Hepatocyte (in vitro differentiated cells): ENCODE results near the gene HRH3. TPM values are rescaled to one million over a fixed set of nuclear protein-coding genes. Genes with fewer than 3 reads are reported as not detected.

Experiments used
- DNase-seq: peaks from one replicate; pipeline ENCODE4 v3.0.0-alpha.2; 2016; ENCODE audit warnings: low spot score
- H2AFZ ChIP-seq: fragments of 200-600 bp; sonication (generic); 2 replicates; pipeline ENCODE4 v1.6.0; 2016; ENCODE audit warnings: antibody characterized with exemption, mild to moderate bottlenecking
- H3K27ac ChIP-seq: fragments of 200-600 bp; sonication (generic); 2 replicates; pipeline ENCODE4 v1.5.1; 2016; ENCODE audit warnings: mild to moderate bottlenecking
- H3K27me3 ChIP-seq: fragments of 200-600 bp; sonication (generic); 2 replicates; pipeline ENCODE4 v1.6.1; 2016
- H3K36me3 ChIP-seq: fragments of 200-600 bp; sonication (generic); replicated peaks from 2 replicates; pipeline ENCODE4 v1.5.1; 2016; ENCODE audit warnings: low read depth; ENCODE audit not compliant: insufficient read depth
- H3K4me1 ChIP-seq: fragments of 200-600 bp; sonication (generic); 2 replicates; pipeline ENCODE4 v1.5.1; 2016; ENCODE audit warnings: mild to moderate bottlenecking, moderate library complexity; ENCODE audit not compliant: insufficient read depth
- H3K4me2 ChIP-seq: fragments of 200-600 bp; sonication (generic); 2 replicates; pipeline ENCODE4 v1.6.0; 2016
- H3K4me3 ChIP-seq: fragments of 200-600 bp; sonication (generic); 2 replicates; pipeline ENCODE4 v1.5.1; 2016; ENCODE audit warnings: mild to moderate bottlenecking
- H3K79me2 ChIP-seq: fragments of 200-600 bp; sonication (generic); 2 replicates; pipeline ENCODE4 v1.6.0; 2017; ENCODE audit warnings: mild to moderate bottlenecking
- H3K9me2 ChIP-seq: fragments of 200-600 bp; sonication (generic); replicated peaks from 2 replicates; pipeline ENCODE4 v1.6.0; 2017; ENCODE audit warnings: mild to moderate bottlenecking; ENCODE audit not compliant: insufficient read depth
- H3K9me3 ChIP-seq: fragments of 200-600 bp; sonication (generic); 2 replicates; pipeline ENCODE4 v1.5.1; 2016; ENCODE audit warnings: low read depth, mild to moderate bottlenecking
- H4K20me1 ChIP-seq: fragments of 200-600 bp; sonication (generic); 2 replicates; pipeline ENCODE4 v1.6.0; 2016; ENCODE audit warnings: mild to moderate bottlenecking; ENCODE audit not compliant: insufficient read depth, poor library complexity, severe bottlenecking
- CTCF ChIP-seq: fragments of 200-600 bp; sonication (generic); IDR thresholded peaks from 2 replicates; pipeline ENCODE4 v1.5.1; 2016; ENCODE audit warnings: antibody characterized with exemption, mild to moderate bottlenecking; ENCODE audit not compliant: poor library complexity
- EZH2 ChIP-seq: fragments of 200-600 bp; sonication (generic); IDR thresholded peaks from 2 replicates; pipeline ENCODE4 v1.6.1; 2016; ENCODE audit warnings: antibody characterized with exemption, mild to moderate bottlenecking, borderline replicate concordance
- EZH2phosphoT487 ChIP-seq: fragments of 200-600 bp; sonication (generic); IDR thresholded peaks from one replicate; pipeline ENCODE4 v1.6.1; 2018; ENCODE audit warnings: antibody characterized with exemption, mild to moderate bottlenecking, low read depth, moderate library complexity; ENCODE audit not compliant: unreplicated experiment, severe bottlenecking
- WGBS: methylation state at CpG from one replicate; pipeline ENCODE4 v1.1.6; 2016; ENCODE audit warnings: low lambda C conversion rate; ENCODE audit errors: missing lambda C conversion rate; 5-methylcytosine and 5-hydroxymethylcytosine counted together
- polyA plus RNA-seq: library from polyadenylated mRNA; unstranded; fragments of >200 nt; fragmentation: Nextera tagmentation; extraction: Ambion mirVana; gene quantifications from 2 replicates; pipeline ENCODE4 v1.2.1, GENCODE V29; 2016
- total RNA-seq: library from RNA; depleted of rRNA; stranded (reverse); fragments of >200 nt; gene quantifications from 2 replicates; pipeline ENCODE4 v1.2.3, GENCODE V29; 2014

The HRH3 gene
- total and polyA plus RNA-seq, 2 experiments from 2014 or later: not detected

- Histone ChIP-seq H3K27ac (no peak overlapping the region), H2AFZ (no peak overlapping the region), H4K20me1 (peaks cover 95% of the 10 kb centered on the region), H3K4me2 (no peak overlapping the region), H3K27me3 (no peaks in the 10 kb centered on the region), H3K4me3 (no peak overlapping the region), H3K9me2 (no peaks in the 10 kb centered on the region), H3K4me1 (no peaks in the 10 kb centered on the region), H3K36me3 (no peaks in the 10 kb centered on the region), H3K9me3 (no peaks in the 10 kb centered on the region), H3K79me2 (peaks cover 100% of the 10 kb centered on the region)
- TF ChIP-seq EZH2 (no peak), CTCF (no peak), EZH2phosphoT487 (no peak)
- 92% methylated on average over 22 of the region's 22 CpGs for WGBS
- no peak for DNase-seq
These were observed 27.0 kb upstream of the HRH3 start for GRCh38 chr20:62246872-62247652.

GRCh38 chr20:62246431-62246830, 26.4 kb upstream of the HRH3 start:
- DNase-seq: no peak
- Histone ChIP-seq H3K36me3 (no peaks in the 10 kb centered on the region), H2AFZ (no peak overlapping the region), H3K4me3 (no peak overlapping the region), H3K79me2 (peaks cover 100% of the 10 kb centered on the region), H3K9me2 (no peaks in the 10 kb centered on the region), H3K9me3 (no peaks in the 10 kb centered on the region), H3K27ac (no peak overlapping the region), H3K4me2 (no peak overlapping the region), H4K20me1 (peaks cover 95% of the 10 kb centered on the region), H3K27me3 (no peaks in the 10 kb centered on the region), H3K4me1 (no peaks in the 10 kb centered on the region)
- 87% methylated on average over 7 of the region's 8 CpGs for WGBS
- TF ChIP-seq EZH2 (no peak), EZH2phosphoT487 (no peak), CTCF (no peak)

GRCh38 chr20:62245911-62246280, 25.8 kb upstream of the HRH3 start:
- WGBS: 96% methylated on average over 19 of the region's 19 CpGs
- Histone ChIP-seq H3K79me2 (peaks cover 100% of the 10 kb centered on the region), H3K9me2 (no peaks in the 10 kb centered on the region), H3K4me2 (no peak overlapping the region), H2AFZ (no peak overlapping the region), H3K4me1 (no peaks in the 10 kb centered on the region), H3K36me3 (no peaks in the 10 kb centered on the region), H3K27me3 (no peaks in the 10 kb centered on the region), H3K9me3 (no peaks in the 10 kb centered on the region), H4K20me1 (peaks cover 96% of the 10 kb centered on the region), H3K27ac (no peak overlapping the region), H3K4me3 (no peak overlapping the region)
- TF ChIP-seq CTCF: no peak
- no peak for TF ChIP-seq EZH2
- TF ChIP-seq EZH2phosphoT487: no peak
- no peak for DNase-seq
